ENCODE data around the gene RBFA.

GRCh38 chr18:80022613-80023012, 11.6 kb upstream of the RBFA start:
- no peak for TF ChIP-seq CTCF (conservative IDR thresholded peaks at IDR 0.05)
- no peak for TF ChIP-seq EZH2 (IDR thresholded peaks at IDR 0.05; ENCODE audit: low read depth)
